B cell (primary cell): Measurements from ENCODE around the gene MOB3A.

Experiments
- EZH2 ChIP-seq: IDR thresholded peaks from 2 replicates; pipeline ENCODE4 v1.6.1; 2012; ENCODE audit warnings: borderline replicate concordance, low read depth, mild to moderate bottlenecking, moderate library complexity, low read length; ENCODE audit not compliant: insufficient read depth, poor library complexity, severe bottlenecking
- TF ChIP-seq, protein P1 (sequence below): fragments of 200-600 bp; IDR thresholded peaks from one replicate; pipeline ENCODE4 v1.8.0; 2022; ENCODE audit warnings: antibody characterized with exemption, mild to moderate bottlenecking

DNA sequence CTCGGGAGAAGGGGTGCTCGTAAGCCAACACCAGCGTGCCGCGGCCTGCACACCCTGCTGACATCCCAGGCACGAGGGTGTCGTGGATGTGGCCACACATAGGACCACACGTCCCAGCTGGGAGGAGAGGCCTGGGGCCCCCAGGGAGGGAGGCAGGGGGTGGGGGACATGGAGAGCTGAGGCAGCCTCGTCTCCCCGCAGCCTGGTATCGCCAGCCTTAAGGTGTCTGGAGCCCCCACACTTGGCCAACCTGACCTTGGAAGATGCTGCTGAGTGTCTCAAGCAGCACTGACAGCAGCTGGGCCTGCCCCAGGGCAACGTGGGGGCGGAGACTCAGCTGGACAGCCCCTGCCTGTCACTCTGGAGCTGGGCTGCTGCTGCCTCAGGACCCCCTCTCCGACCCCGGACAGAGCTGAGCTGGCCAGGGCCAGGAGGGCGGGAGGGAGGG lies 3.0 kb upstream of the MOB3A start:
- no peak for TF ChIP-seq EZH2
- TF ChIP-seq, protein P1, sequence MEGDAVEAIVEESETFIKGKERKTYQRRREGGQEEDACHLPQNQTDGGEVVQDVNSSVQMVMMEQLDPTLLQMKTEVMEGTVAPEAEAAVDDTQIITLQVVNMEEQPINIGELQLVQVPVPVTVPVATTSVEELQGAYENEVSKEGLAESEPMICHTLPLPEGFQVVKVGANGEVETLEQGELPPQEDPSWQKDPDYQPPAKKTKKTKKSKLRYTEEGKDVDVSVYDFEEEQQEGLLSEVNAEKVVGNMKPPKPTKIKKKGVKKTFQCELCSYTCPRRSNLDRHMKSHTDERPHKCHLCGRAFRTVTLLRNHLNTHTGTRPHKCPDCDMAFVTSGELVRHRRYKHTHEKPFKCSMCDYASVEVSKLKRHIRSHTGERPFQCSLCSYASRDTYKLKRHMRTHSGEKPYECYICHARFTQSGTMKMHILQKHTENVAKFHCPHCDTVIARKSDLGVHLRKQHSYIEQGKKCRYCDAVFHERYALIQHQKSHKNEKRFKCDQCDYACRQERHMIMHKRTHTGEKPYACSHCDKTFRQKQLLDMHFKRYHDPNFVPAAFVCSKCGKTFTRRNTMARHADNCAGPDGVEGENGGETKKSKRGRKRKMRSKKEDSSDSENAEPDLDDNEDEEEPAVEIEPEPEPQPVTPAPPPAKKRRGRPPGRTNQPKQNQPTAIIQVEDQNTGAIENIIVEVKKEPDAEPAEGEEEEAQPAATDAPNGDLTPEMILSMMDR: no peak
